NOMO-1 treated with dmso at 0.1 percent for 144 hours (cell line): Measurements from ENCODE around the gene WBP2.

Experiments
- DNase-seq: peaks from one replicate; lab custom pipeline; 2025; ENCODE audit not compliant: unreplicated experiment; lab: John Stamatoyannopoulos, UW

WBP2 gene

DNA sequence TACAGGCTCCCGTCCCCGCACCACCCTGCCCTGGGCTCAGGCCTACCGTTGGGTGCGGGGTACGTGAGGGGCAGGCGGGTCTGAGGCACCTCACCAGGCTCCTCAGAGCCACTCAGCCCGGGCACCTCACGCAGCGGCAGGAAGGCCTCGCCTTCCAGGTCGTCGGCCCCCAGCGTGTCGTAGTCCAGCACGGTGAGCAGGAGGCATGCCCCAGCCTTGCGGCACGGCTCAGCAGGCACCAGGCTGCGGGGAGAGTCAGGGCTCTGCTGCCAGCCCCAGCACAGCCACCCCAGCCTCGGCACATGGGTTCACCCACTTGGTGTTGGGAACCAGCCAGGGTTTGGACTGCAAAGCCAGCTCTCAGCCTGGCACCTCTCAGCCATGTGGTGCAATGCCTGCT lies 26.4 kb downstream of the WBP2 start:
- DNase-seq = no peak

DNA sequence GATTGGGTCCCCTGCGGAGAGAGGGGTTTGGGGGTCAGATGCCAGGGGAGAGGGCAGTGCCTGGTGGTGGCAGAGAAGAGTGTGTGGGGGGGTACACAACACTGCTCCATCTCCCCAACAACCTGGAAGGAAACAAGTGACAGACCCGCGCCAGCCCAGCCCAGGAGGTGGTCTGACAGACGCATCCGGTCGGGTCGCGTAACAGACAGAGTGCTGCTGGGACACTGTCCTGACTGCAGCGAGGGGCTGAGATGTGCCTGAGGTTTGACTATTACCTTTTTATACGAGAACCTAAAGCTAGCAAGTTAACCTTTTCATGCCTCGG lies 27.1 kb downstream of the WBP2 start:
- no peak for DNase-seq

DNA sequence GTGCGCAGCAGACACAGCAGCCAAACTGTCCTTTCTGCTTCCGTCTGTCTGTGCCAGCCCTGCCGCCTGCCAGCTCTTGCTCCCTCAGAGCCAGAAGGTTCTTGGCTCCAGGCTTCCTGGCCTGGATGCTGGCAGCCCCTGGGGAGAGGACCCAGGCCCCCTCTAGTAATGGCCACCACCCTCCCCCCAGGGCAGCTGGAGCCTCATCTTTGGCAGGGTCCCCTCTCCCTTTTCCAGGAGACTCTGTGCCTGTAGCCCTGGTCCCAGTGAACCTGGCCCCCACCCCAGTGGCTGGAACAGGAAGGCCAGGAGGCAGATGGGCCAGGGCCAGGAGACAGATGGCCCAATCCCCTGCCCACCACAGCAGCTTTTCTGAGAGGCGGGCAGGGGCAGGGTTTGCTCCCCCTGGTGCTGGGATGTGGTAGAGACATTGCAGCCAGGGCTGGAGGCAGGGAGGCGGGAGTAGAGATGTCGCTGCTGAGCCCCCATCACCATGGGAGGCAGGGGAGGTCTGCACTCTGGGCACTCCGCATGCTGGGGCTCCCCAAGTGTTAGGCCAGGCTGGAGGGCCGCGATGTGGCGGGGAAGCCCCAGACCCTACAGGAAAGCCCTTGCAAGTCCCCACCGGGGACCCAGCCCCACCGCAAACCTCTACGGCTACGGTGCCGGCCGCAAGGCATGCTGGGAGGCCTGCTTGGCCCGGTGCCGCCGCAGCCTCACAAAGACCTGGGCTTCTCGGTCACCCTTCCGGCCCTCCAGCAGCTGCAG lies 27.6 kb downstream of the WBP2 start:
- DNase-seq = no peak

DNA sequence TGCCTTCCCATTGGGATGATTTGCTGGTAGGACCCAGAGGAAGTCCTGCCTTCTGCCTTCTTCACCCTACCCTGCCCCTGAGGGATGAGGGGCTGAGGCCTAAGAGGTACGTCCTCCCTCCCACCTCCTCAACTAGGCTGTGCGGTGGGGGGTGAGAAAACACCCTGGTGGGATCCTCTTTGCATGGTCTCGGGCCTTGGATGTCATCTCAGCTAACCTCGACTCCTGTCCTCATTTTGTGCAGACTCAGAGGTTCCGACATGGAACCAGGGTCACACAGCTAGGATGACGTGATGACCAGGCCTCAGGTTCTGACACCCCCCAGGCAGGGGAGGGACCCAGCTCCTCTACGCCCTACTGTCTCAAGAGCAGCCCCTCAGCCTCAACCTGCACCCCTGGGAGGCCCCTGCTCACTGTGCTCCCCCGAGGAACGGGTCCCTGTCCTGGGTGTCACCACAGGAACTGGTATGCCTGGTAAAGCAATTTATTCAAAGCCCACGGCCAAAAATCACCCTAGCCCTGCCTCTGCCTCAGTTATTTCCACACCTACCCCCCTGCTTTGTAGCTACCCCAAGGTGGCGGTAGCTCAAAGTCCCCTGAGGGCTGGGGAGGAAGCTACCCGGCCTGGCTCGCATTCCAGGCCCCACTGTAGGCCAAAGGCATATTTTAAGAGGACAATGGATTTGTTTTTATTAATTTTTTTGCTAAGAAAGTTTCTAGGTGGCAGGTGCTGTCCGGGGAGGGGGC lies 28.4 kb downstream of the WBP2 start:
- no peak for DNase-seq

DNA sequence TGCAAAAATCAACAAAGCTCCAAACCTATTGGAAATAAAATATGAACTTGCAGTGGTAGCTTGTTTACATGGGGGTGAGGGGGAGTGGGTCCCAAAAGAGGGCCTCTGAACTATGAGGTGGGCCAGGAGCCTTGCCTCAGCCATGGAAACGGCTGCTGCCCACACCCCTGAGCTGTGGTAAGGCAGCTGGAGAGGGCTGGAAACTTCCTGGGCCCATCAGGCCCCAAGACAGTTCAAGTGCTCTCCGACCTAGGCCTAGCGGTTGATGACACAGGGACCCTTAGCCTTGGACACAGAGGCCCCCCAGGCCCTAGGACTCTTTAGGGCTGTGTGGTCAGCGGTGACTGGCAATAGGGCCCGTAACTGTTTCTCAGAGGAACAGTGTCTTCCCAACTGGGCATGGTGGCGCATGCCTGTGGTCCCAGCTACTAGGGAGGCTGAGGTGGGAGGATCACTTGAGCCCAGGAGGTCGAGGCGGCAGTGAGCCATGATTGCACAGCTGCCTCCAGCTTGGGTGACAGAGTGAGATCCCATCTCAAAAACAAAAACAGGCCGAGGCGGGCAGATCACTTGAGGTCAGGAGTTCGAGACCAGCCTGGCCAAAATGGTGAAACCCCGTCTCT lies 29.3 kb downstream of the WBP2 start:
- DNase-seq = no peak

DNA sequence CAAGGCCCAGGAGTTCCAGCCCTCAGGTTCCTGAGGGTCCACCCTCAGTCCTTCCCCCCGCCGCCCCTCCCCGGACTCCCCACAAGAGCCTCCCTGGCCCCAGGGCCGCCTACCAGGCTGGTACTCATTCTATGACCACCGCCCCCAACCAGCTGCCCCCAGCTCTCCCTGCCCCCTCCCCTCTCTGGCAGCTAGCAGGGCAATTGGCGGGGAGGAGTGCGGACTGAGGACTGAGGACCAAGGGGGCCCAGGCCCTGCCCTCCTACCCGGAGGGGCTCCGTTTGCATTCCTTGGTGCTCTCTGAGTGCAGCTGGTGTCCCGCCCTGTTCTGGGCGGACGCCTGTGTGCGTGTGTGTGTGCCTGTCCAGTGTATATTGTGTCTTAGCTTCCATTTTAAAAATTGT lies 30.0 kb downstream of the WBP2 start:
- no peak for DNase-seq

DNA sequence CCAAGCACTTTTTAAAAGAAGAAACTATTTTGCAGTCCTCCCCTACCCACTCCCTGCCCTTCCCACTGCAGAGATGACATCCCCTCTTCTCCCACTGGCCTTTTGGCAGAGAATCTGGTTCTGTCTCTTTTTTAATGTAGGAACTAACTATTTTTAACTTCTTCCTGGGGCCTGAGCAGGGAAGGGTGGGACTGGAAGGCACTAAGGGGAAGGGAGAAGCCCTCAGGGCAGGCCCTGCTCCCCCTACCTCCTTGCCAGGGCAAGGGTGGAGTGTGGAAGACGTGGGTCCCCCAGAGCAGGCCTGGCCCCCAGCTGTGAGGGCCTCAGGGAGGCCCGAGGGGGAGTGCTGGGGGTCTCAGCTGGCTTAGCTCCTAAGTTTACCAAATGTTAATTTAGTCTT lies 30.5 kb downstream of the WBP2 start:
- DNase-seq = no peak

DNA sequence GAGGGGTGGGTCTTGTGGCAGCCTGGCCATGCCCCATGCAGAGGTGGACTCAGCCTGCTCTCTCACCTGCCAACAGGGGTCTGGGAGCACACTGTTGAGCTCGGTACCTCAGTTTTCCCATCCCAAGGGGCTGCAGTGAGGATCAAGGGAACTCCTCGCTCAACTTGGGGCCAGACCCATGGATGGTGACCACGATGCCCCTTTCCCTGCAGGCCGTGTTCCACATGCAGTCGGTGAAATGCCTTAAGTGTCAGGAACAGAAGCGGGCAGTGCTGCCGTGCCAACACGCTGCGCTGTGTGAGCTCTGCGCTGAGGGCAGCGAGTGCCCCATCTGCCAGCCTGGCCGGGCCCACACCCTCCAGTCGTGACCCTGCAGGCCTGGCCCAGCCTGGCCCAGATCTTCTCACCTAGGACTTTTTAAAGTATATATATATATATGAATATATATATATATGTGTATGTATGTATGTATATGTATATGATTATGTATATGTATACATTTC lies 31.0 kb downstream of the WBP2 start:
- DNase-seq = no peak

DNA sequence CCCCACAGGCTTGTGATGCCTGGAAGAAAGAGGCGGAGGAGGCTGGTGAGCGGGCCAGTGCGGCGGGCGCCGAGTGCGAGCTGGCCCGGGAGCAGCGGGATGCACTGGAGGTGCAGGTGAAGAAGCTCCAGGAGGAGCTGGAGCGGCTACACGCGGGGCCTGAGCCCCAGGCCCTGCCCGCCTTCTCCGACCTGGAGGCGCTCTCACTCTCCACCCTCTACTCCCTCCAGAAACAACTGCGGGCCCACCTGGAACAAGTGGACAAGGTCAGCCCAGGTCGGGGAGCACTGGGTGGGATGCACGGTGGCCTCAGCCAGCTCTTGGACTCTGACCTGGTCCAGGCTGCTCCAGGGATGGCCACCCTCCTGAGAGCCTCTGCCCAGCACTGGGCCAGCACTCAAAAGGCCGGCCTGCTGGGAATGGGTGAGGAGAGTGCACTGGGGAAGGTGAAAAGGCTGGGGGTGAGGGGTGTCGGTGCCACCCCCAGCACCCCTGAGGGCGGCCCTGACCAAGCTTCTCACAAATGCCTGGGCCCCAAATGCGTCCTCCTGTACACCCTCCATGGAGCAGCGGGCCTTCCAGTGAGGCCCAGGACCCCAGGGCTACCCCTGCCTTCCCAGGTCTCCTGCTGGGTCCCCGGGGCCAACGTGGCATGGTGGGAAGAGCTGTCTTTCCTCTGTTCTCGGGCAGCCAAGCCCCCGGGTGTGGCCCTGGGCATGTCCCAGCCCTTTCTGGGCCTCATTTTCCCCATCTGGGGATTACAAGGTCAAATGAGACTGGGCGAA lies 31.7 kb downstream of the WBP2 start:
- DNase-seq = no peak

DNA sequence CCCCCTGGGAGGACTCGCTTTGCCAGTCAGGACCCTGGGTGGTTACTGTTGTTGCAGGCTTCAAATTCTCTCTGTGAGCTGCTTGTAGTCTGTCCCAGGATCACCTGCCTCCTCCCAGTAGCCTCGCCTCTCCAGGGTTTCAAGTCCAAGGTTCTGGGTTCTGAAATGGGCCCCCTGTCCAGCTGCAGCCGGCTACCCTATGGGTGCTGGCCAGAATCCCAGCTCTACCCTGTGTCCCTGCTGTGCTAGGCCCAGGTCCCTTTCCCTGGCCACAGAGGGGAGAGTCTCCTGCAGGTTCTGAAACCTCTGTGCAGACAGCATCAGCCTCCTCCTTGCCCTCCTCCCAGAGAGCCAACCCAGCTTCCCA lies 32.4 kb downstream of the WBP2 start:
- no peak for DNase-seq

DNA sequence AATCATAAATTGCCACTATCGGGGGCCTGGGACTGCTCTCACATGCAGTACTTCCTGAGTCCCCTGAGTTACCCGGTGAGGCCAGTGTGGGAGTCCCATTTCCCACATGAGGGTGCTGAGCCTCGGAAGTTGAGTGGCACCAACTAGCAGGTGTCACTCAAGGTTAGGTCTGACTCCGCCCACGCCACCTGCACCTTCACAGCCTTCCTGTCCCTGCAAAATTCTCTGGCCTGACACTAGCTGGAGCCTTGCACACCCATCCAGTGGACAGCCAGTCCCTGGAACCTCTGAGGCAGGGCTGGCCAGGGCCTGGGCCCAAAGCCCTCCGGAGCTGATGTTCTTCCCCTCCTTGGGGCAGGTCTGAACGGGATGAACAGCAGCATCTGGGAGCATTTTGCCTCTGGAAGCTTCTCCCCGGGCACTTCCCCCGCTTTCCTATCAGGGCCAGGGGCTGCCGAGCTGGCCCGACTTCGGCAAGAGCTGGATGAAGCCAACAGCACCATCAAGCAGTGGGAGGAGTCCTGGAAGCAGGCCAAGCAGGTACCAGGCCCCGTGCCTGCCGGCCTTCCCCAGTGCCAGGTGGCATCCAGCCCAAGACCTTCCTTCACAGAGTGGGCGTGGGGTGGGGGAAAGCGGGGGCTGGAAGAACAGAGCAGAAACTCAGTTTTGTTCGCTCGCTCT lies 32.9 kb downstream of the WBP2 start:
- no peak for DNase-seq

DNA sequence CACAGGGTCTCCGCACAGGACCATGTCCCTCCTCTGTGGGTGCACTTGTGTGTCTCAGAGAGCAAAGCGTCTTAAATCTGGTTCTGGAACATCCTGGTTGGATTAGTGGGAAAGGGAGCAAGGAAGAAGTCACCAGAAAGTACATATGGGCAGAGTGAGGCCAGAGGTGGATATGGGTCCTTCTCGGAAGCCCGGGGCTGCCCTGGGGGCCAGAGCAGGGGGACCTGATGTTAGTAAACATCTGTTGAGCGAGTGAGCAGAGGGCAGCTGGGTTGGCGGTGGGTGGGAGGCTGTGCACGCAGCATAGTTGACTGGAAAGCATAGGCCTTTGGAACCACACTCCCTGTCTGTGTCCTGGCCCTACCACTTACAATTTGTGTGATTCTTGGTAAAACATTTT lies 33.6 kb downstream of the WBP2 start:
- no peak for DNase-seq

DNA sequence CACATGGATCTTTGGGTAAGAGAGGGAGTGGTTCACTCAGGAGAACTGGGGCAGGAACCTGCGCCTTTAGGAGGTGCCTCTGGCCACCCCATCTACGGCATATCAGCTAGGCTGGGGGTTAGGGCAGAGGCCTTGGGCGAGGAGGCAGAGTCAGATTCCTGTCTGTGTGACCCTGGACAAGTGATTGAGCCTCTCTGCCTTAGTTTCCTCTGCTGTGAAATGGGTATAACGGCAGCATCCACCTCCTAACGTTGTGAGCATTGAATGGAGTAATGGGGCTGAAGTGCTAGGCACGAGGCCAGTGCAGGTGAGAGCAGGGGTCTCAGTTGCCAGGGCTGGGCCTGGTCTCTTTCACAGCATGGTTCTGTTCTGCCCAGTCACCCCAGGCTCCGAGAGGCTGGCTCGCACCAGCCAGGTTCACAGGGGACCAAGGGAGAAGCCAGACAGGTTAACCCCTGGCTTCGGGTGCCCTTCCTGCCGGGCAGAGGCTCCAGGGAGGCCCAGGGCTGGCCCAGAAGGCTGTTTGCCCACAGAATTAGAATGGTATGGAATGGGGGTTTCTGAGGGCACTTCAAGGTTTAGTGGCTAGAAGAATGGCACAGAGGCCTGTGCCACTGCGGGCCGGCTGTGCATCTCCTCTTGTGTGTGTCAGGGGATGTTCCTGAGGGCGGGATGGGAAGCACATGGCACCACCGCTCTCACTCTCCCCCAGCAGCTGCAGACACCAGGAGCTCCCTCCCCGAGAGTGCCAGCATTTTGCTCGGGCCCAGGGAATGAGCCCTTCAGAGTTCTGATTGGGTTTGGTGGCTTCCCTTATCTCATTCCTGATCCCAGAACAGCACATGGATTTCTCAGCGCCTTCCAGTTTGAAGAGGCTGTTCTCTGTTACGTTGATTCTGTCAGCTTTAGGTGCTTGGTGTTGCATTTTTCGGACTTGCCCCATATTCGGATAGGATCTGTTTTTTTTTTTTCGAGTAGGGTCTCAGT lies 34.7 kb downstream of the WBP2 start:
- DNase-seq = no peak

DNA sequence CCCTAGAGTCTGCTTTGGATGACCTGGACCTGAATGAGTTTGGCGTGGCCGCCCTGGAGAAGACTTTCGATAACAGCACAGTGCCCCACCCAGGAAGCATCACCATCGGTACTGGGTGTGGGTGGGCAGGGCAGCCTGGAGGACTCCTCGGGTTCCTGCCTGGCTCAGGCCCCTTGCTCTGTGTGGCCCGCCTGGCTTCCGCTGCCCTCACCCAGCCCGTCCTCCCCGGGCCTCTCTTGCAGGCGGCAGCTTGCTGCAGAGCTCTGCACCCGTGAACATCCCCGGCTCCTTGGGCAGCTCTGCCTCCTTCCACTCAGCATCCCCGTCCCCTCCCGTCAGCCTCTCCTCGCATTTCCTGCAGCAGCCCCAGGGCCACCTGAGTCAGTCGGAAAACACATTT lies 35.5 kb downstream of the WBP2 start:
- DNase-seq = no peak

DNA sequence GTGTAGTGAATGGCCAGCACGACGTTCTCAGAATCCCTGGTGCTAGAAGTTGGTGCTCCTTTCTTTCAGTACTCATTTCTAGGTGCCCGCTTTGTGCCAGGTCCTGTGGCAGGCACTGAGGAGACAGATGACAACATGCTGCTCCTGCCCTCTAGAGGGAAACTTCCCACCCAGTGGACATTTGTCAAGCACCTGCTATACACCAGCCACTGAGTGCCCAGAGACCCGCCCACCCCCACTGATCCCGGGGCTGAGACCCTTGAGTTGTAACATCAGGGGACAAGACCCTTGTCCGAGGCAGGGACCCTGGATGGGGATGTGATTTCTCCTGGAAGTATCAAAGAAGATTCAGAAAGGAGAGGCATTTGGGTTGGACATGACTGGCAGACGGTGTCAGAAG lies 36.0 kb downstream of the WBP2 start:
- no peak for DNase-seq

DNA sequence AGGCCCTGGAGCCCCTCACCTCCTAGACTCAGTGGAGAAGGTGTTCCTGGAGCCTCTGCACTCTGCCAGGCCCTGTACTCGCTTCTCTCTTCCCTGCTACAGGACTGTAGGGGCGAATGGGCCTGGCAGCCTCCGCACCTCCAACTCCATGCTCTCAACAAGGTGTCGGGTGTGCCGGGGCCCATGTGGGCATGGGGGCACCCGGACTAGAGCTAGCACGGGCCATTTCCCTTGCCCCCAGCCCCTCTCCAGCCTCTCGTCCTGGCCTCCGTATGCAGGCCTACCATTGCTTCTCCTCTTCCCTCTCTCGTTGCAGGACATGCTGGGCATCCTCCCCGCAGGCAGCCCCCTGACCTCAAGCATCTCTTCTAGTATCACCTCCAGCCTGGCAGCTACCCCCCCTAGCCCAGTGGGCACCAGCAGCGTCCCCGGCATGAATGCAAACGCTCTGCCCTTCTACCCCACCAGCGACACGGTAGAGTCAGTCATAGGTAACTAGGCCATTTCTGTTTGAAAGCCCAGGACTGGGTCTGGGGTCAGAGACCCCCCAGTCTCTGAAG lies 36.7 kb downstream of the WBP2 start:
- DNase-seq = no peak

DNA sequence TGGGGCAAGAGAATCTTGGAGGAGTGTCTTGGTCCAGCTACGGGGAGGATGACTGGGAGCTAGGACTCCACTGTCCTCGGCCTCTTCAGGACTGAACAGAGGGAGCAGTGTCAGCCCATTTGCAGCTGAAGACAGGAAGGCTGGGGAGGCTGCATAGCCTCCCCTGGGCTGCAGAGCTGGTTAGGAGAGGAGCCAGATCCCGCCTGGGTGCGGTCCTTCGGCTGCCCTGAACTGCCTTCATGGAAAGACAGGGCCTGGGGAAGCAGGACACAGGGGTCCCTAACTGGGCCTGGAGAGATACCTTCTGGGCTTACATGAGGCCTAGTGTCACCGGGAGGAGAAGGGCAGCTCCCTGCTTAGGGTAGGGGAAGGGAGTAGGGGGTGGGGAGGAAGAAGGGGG lies 37.6 kb downstream of the WBP2 start:
- no peak for DNase-seq

DNA sequence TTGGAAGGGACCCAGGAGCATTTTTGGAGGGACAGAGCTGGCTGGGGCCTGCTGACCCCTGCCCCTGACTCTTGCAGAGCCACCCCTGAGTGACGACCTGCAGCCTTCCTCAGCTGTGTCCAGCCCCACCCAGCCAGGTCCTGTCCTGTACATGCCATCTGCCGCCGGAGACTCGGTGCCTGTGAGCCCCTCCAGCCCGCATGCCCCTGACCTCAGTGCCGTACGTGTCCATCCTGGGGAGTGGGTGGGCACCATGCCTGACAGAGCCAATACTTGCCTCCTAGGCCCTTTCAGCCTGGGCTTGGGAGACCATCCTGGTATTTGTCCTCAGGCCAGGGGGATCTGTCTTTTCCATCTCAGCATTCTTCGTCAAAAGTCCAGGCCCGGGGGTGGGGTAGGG lies 38.4 kb downstream of the WBP2 start:
- no peak for DNase-seq

DNA sequence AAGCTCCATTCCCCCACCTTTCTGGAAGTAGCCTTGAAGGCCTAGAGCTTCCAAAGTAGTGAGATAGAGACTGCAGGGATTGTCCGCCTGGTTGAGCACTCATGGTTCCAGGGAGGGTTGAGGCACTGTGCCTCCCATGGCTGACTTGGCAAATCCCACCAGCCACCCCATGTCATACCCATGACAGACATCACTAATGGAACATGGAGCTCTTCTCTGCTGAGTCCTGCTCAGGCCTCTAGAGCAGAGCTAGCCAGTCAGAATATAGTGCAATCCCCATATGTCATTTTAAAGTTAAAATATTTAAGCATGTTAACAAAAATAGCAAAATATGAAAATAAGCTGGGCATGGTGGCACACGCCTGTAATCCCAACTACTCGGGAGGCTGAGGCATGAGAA lies 39.7 kb downstream of the WBP2 start:
- DNase-seq = no peak
